GM10847 (cell line): ENCODE measurements around the gene PBX1.

Experiments used
- POLR2A ChIP-seq: IDR thresholded peaks from 2 replicates; pipeline ENCODE4 v1.6.1; 2011; ENCODE audit not compliant: insufficient read length; ENCODE audit errors: extremely low read depth

PBX1 gene

DNA sequence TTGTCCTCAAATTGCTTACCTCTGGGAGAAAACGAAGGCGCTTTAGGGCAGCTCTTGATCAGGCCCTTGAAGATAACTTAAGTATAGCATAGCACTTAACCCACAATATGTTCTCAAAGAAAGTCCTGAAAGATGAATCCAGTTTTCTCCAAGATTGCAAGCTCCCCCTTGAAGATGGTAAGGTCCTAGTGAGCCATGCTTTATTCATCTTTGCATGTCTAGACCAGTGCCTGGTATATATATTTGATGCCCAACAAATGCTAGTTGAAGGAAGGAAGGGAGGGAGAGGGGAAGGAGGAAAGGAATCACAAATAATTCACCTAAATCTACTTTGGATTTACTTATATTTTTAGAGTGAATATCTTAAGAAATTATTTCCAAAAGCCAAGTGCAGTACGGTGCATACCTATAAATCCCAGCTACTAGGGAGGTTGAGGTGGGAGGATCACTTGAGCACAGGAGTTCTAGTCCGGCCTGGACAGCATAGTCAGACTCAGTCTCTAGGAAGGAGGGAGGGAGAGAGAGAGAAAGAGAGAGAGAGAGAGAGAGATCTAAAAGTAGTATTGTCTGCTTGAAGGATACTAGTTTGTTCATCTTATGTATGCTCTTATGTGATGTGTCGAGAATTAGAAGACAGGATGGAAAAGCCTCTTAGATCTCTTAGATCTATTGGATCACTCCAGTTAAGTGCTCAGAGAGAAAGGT is 25.0 kb downstream of the PBX1 start:
- no peak for TF ChIP-seq POLR2A

DNA sequence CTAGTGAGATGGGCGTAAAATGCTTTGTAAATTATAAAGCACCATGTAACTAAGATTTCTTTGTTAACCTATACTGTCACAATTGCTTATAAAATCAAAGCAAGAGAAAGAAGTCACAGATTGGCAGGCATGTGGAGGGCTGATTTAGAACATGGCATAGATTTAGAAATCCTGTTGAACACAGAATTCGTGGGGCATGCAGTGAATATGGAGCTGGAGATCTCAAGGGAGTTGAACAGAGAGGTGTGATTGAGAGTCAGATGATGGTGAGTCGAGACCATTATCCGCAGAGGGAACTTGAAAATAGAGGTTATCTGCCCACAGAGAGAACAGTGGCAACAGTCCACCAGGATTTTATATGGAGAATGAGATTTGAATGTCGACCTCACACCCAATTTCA is 27.6 kb downstream of the PBX1 start:
- TF ChIP-seq POLR2A: no peak

DNA sequence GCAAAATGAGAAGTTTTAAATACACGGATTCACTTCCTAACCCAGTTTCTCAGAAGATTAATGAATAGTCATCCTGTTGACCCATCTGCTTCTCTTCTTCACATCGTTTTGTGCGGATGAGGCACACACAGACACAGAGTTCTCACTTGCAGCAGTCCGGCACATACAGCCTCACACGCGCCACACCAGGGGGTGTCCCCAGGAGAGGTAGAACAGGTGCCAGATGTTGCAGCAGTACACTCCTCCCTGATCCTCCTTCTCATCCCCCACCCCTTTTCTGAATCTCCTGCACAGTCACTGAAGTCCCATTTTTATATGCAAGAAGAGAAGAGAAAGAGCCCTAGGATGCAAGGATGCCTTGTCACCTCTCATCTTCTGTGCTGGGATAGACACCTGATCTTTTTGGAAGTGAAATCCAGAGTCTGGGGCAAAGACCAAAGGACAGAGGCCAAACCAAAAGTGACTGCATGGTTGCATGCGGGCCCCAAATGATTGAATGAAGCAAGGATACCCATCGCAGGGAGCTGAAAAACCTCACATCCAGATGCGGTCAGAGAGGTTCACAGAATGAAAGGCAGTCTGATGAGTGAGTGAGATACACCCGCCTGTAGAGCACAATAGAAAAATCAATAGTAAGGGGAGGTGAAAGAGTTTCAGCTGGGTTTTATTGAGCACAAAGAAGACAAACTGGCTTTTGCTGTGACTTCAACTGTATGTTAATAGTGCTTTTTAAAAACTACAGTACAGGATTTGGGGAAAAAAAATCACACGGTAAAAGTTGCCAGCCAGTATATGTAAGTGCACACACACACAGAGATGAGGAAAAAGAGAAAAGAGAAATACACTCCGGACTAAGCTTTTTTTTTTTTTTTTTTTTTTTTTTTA is 28.9 kb downstream of the PBX1 start:
- TF ChIP-seq POLR2A: no peak

DNA sequence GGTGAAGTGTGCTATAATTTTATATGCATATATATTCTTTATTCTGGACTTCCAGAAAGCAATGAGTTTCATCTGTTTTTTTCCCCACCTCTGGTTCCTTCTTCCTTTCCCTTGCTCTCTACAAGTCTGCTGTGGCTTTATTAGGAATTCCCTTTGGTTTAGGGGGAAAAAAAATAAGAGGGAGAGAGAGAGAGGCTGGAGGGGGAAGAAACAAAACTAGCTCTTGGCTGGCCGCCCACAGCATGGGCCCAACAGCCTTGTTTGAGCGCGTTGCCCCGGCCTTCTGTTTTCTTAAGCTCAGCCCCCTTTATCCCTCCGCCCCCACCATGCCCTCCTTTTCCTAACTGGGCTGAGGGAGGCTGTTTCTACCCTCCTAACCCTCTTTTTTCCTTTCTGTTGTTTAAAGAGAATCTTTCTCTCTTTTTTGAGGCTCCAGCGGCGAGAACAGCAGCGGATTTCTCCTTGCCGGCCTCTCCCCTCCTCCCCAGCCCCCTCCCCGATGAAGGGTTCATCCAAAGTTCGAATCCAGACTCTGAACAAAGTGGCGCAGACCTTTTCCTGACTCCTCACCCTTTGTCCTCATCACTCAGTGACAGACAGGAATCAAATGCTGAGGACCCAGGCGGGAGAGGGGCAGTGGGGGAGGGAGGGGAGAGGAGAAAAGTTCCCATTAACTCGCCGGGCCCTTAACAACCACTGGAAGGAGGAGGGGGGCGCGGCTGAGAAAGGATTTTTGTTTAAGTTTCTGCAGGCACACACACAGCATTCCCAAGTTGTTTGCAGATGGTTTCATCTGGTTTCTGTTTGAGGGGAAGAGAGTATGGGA is 29.7 kb downstream of the PBX1 start:
- TF ChIP-seq POLR2A: no peak

DNA sequence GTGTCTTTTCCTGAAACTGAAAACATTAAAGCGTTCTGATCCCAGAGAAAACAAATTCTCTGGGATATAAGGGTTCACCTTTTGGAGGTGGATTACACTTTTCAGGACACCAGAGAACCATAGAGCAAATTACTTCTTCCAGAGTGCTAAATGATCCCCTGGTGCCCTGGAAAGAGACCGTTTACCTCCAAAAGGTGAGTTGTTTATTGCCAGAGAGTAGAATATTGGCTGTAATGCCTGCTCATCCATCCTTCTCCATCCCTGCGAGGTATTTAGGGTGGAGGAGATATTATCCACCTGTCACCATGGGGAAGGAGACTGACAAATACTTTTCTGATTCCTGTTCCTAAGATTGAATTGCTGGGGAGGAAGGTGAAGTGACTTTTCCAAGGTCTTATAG is 30.4 kb downstream of the PBX1 start:
- no peak for TF ChIP-seq POLR2A

DNA sequence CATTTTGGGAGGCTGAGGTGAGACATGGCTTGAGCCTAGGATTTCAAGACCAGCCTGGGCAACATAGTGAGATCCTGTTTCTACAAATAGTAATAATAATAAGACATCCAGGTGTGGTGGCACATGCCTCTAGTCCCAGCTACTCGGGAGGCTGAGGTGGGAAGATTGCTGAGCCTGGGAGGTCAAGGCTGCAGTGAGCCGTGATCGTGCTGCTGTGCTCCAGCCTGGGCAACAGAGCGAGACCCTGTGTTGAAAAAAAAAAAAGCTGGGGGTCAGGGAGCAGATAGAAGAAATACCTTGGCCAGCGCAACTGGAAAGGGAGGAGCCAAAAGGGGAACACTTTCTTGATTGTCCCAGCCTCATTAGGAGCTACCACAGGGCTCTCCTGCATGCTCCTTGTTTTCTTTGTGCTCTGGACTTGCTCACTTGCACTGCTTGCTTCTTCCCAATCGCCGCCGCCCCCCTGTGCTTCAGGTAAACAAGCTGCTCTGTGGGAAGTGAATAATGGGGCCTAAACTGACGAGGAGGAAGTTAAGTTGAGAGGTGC is 31.1 kb downstream of the PBX1 start:
- no peak for TF ChIP-seq POLR2A

DNA sequence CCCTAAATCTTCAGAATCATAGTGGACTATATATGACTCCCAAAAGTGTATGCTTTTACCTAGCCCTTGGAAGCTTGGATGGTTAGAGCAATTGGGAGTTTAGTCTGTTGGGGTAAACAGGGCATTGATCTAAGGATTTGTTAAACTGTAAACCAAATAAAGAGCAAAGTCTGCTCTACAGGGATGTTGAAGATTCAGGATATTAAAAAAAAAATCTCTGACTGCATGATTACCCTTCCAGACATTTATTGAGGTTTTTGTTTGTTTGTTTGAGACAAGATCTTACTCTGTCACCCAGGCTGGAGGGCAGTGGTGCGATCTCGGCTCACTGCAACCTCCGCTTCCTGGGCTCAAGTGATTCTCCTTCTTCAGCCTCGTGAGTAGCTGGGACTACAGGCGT is 31.6 kb downstream of the PBX1 start:
- no peak for TF ChIP-seq POLR2A

DNA sequence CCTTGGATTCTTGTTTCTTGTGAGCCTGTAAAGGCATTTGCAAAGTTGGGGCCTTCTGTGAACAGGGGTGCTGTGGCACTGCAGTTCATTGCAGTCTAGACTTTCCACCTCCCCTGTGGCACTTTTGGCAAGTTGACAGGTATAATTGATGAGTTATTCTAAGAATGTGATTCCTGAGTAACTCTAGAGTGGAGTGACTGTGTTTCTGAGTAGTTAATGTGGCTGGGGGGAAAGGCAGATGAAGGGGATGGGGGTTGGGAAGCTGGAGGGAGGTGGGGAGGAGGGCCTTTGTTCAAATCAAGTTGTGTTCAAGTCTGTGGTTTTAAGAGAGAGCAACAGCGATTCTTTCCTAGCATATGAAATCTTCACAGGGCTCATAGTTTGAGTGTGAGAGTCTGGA is 32.9 kb downstream of the PBX1 start:
- no peak for TF ChIP-seq POLR2A

DNA sequence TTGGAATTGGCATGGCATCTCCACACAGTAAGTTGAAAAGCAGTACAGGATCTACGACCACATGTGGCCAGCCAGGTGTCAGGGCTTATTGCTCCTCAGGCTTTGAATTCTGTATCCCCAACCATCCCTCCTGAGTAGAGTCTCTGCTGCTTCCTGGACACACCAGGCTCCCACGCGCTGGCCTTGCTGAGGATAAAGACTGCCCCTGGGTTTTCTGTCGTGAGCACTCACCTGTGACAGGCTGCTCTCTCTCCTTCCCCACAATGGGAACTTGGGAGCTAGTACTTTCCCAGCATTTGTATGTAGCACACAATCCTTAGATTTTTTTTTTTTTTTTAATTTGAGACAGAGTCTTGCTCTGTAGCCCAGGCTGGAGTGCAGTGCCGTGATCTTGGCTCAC is 33.6 kb downstream of the PBX1 start:
- no peak for TF ChIP-seq POLR2A

DNA sequence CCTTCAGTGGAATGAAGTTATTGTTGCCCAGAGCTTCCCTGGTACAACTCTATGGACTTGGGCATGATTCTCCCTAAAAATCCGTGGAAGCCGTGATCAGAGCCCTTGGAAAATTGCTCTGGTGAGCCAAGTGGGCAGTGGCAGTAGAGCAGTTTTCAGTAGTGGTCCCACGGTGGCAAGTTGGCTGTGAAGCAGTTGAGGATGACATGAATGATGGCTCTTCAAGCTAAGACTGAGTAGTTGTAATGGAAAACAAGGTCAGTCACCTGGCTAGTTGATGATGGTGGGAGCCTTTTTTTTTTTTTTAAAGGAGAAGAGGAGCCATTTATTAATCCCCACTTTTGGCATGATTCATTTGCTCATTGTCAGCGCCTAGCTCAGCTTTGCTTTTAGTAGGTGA is 36.2 kb downstream of the PBX1 start:
- TF ChIP-seq POLR2A: no peak

DNA sequence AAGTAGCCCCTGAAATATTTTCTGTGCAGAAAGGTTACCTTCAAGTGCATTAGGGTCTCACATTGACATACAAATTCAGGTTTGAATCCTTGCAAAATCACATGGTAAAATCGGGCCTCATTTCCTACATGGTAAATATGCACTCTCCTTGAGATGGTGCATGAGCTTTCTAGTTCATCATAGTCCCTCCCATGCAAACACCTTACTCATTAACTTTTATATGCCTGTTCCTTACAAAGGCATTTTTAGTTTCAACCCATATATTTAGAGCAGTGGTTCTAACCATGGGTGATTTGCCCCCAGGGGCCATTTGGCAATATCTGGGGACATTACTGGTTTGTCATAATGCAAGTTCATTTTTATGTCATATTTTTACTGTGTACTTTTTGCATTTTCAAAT is 37.2 kb downstream of the PBX1 start:
- TF ChIP-seq POLR2A: no peak

DNA sequence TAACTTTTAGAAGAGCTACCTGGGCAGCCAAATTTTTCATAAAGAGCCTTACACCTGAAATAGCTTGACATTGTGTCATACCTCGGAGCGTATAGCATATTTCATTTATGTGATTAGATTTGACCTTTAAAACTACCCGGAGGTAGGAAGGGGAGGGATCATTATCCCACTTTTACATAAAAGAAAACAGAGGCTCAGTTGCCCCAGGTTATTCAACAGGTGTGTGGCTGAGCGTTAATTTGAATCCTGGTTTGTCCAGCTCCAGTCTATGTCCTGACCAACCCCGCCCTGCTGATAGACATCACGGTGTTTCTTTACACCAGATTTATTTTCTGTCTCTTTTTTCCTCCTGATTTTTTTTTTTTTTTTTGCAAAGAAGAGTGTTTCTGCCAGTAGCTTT is 39.7 kb downstream of the PBX1 start:
- no peak for TF ChIP-seq POLR2A

DNA sequence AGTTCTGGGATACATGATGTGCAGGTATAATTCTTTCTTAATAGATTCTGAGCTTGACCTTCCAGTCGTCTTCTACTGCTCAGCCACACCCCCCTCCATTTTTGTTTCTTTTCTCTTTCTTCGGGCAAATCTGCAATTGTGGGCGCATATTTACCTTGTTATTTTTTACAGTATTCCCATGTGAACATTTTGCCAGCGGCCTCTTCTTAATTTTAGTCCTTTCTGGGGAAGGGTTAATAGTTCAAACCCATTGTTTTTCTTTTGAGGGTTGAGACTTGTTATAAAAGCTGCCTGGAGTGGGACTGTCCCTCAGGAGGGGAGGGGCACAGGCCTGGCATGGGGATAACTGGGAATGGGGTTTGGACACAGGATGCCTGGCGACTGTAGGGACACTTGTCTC is 40.3 kb downstream of the PBX1 start:
- no peak for TF ChIP-seq POLR2A

DNA sequence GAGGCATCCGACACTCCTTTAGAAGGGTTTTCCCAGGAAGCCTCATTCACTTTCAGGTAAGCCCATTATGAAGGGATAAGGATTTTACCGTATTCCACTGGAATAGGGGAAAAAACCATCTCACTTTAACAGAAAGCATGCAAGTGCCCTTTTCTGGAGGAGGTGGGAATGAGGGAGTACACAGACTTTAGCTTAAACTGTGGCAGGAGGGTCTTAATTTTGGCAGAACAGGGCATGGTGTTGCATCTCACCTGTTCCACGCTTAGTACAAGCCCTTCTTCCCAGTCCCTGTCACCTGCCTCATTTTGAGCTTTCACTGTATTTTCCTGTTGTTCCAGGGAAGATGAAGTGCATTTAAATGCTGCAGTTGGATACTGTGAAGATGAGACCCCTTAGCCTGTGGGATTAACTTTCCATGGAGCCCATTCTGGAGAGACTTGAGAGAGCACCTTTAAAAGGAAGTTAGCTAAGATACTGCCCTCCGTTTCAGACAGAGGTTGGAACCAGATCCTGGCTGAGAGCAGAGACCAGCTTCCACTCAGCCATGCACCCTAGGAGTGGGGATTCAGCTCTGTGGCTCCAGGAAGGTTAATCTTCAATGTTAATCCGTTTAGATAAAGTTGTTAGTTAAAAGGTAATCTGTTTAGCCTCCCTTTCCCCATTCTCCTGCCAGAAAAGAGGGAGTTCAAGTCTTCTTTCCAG is 42.6 kb downstream of the PBX1 start:
- no peak for TF ChIP-seq POLR2A

DNA sequence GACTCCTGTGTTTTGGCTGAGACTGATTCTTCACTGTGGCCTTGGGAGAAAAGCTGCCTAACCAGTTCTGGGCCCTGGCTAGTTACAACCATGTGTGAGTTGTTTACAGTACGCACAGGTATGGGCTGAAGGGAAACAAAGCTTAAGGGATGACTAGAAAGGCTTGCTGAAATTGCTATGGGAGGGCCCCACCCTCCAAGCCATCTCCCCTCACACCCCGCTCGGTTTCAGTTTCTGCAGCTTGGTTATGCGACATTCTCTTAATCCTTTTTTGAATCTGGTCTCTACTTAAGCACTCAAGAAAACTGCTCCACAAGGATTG is 43.1 kb downstream of the PBX1 start:
- no peak for TF ChIP-seq POLR2A
